SKM-1 (cell line): ENCODE data around the gene PTPN14.
"Not testable (repeated sequence)": the region's sequence is repeated elsewhere in the genome, so short reads cannot be mapped to it uniquely, and the experiment has no call there.

Source experiments
- DNase-seq: peaks from one replicate; lab custom pipeline; 2025; ENCODE audit not compliant: unreplicated experiment; lab: John Stamatoyannopoulos, UW

Gene PTPN14

DNA sequence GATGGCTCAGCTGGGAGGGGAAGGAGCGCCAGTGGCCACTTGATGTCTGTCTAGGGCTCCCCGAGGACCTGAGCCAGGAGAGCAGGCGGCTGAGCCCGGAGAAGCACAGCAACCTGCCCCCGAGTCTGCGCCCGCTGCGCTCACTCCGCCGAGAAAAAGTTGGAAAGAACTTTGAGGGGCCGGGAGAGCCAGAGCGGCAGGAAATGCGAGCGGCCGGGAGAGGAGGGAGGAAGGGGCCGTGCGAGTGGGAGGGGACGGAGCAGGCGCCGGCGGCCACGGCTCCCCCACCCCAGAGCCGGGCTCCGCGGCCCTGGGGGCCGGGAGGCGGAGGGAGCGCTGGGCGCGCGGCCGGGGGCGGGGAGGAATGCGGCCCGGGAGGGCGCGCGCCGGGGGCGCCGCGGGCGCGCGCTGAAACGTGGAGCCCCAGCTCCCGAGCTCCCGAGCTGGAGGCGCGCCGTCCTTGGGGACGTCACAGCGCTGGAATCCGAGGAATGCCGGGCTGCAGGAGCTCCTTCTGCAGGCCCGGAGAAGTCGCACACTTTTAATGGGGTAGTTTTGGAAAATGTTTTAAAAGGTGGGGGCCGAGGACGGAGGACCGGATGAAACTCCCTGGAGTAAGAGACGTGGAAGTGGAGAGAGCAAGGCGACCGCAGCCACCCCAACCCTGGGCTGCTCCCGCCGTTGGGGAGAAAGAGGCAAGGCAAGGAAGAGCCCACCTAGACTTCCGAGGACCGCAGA lies at the start of gene PTPN14:
TSS of gene PTPN14 (minus strand) at position 167 of the 738 bp plus-strand sequence. CDS start 86,799 bp downstream, outside the sequence.
- peak; percentile 62 for DNase-seq

DNA sequence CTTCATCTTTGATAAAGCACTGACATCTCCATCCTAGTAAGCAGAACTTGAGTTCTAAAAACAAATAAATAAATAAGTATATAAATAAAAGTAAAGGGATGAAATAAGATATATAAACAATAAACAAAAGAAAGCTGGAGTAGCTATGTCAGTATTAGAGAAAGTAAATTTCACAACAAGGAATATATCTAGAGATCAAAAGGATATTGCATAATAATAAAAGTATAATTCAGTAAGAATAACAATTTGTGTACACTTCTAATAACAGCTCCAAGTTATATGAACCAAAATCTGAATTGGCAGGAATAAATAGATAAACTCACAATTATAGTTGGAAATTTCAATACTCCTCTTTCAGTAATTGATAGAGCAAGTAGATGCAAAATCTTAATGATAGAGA lies 41.8 kb upstream of the PTPN14 start:
- DNase-seq = no peak

DNA sequence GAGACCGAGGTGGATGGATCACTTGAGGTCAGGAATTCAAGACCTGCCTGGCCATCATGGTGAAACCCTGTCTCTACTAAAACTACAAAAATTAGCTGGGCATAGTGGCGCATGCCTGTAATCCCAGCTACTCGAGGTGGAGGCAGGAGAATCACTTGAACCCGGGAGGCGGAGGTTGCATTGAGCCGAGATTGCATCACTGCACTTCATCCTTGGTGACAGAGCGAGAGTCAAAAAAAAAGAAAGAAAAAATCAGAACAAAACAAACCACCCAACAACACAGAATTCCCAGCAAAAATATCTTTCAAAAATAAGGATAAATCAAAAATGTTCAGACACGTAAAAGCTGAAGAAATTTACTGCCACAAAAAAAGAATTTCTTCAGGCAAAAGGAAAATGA lies 40.5 kb upstream of the PTPN14 start:
- DNase-seq = not testable (repeated sequence)

DNA sequence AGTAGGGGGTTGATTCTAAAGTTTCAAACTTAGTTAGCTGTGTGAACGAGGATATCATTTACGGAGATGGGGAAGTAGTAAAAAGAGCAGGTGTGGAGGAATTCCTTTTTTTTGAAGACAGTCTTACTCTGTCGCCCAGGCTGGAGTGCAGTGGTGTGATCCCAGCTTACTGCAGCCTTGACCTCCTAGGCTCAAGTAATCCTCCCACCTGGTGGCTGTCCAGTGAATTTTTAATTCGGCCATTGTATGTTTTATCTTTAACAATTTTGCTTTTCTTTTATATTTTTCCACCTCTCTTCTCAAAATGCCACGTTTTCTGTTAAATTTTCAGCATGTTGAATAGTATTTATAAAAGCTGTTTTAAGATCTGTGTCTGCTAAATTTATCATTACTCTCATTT lies 39.3 kb upstream of the PTPN14 start:
- no peak for DNase-seq

DNA sequence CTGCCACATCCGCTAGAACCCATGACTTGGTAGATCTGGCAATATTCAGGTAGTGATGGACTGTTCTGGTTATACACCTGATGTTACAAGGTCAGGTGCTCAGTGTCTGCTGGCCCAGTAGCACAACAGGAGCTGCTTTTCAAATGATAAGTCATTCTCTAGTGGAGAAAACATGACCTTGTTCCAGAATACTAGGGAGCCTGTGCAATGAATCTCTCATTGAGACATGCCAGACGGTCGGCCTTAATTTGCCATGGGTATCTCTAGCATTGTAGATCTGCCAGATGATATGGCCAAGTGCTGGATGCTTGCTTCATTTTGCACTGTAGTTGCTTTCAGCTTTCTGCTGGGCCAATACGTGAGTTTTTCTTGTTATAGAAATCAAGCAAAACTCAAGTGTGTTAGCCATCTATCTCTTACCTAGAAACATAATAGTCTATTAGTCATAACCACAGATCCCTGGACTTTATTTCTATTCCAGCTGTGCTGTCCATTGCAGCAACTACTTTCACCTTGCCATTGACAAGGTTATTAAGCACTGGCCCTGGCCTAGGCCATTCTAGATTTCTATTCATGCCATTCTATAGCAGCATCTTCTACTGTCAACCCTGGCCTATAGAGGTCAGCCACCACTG lies 37.7 kb upstream of the PTPN14 start:
- no peak for DNase-seq

DNA sequence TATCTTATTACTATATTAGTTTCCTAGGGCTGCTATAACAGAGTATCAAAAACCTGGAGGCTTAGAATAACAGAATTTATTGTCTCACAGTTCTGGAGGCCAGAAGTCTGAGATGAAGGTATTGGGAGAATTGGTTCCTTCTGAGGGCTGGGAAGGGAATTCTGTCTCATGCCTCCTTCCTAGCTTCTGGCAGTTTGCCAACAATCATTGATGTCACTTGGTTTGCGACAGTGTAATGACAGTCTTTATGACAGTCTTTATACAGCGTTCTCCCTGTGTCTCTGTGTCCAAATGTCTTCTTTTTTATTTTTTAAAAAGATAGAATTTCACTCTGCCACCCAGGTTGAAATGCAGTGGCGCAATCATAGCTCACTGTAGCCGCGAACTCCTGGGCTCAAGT lies 35.8 kb upstream of the PTPN14 start:
- no peak for DNase-seq

DNA sequence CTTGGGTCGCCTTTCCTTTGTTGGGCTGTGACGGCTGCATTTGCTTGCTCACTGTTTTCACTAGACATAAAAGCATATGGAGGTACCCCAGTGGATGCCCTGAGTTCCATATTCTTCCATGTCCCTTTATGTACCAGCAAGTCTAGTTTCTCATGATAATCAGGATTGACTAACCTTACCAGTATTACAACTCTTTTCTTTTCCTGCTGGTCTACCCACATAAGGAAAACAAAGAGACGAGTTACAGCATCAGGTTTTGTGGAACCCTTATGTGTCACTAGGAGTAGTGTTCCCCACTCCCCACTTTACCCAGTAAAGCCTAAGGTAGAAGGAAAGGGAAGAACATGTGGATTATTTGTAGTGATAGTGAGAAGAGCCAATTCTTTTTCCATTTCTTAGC lies 35.2 kb upstream of the PTPN14 start:
- no peak for DNase-seq

DNA sequence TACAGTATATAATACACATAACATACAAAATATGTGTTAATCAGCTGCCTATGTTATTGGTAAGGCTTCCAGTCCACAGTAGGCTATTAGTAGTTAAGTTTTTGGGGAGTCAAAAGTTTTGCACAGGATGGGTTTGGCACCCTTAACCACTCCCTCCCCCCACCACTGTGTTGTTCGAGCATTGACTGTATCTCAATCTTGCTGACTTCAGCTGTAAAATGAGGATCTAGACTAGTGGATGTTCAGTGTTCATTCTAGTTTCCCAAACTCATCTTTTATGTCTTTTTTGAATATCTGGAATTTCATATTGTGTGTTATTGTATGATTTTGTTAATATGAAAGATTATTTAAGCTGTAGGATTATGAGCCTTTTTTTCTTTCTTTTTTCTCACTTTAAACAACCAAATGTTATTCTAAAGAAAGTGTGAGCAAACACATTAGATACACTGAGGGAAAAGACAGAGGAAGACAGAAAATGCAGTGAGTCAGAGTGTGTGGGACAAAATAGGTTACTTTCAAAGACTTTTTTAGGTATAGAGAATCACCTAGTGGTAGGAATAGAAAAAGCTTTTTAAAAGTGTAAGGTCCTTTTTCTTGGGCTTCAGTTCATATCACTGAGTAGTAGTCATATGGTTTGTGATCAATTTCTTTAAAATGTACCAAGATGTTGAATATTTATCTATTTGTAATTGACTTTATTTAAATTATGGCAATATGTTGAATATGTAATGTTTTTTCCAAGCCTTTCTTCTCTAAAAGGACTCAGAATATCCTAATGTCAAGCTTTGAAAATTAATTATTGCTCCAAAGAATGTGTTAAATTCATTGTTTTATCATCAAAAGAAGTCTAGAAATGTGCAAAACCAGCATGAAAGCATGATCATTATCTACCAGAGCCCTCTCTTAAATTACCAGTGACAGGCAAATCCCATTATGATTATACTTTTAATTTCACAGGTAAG lies 33.7 kb upstream of the PTPN14 start:
- peak; percentile 82 for DNase-seq

DNA sequence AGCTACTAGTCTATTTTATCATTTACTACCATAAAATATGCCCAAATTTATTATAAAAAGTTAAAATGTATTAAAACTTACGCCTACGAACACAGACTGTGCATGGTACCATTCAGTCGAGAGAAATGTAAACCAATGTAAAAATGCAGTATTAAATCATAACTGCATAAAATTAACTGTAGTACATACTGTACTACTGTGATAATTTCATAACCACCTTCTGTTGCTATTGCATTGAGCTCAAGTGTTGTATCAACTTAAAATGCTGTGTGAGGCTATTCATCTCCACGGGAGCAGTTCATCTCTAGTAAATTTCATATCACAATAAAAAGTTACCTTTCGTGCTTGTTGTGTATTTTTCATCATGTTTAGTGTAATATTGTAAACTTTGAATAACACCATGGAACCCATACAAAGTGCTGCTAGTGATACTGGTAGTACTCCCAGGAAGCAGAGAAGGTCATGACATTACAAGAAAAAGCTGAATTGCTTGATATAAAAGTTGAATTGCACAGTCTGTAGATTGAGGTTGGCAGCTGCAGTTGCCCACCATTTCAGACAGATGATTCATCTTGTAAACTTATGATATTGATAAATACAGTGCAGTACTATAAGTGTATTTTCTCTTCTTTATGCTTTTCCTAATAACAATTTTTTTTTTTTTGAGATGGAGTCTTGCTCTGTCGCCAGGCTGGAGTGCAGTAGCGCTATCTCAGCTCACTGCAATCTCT lies 32.6 kb upstream of the PTPN14 start:
- no peak for DNase-seq

DNA sequence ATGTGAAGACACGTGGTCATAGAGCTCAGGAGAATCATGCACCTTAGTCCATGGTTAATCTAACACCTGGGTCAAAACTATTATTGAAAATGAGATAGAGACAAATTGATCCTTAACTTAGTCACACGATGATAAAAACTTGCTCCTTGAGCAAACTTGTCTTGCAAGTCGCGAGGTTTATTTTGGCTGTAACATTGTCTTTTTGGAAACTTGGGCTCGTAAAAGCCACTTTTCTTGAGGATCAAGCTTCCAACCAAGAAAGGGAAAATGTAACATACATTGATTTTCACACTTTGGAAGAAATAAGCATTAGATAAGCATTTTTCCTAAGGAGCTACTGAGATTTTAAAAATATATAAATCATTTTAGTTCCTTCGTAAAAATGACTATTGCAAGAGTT lies 31.7 kb upstream of the PTPN14 start:
- DNase-seq = no peak

DNA sequence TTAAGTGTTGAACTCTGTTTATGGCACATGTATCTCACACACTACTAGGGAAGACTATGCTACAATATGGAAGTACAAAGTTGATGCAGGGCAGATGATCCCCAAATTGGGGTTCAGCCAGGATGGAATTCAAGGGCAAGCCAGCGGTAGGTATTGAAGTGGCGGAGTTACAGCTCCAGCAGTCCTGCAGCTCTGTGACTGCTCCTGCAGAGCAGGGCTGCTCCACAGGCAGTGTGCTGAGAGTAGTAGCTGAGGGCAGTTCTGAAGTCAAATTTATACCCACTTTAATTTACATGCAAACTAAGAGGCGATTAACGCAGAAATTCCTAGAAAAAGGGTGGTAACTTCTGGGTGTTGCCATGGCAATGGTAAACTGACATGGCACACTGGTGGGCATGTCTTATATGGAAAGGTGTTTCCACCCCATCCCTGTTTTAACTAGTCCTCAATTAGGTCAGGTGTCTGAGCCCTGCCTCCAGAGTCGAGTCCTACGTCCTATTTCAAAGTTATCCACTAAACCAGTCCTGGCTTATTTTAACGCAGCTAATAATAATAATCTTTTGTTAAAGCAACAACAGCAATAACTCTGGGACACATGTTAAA lies 31.0 kb upstream of the PTPN14 start:
- no peak for DNase-seq

DNA sequence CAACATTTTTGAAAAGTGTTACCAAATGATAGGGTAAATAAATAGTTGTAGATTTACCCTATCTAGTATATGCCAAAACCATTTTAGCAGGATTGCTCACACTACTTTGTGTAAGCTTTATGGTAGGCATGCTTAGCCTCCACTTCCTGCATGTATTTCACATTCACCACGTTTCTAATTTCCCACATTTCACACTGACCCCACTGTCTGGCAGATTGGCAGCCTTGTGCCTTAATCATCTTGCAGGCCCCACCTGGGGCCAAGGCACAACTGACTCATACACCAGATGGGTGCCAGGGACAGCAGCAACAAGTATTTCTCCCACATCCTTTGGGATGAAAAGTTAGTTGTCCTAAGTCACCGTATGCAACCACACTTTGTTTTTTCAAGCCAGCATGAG lies 30.4 kb upstream of the PTPN14 start:
- no peak for DNase-seq

DNA sequence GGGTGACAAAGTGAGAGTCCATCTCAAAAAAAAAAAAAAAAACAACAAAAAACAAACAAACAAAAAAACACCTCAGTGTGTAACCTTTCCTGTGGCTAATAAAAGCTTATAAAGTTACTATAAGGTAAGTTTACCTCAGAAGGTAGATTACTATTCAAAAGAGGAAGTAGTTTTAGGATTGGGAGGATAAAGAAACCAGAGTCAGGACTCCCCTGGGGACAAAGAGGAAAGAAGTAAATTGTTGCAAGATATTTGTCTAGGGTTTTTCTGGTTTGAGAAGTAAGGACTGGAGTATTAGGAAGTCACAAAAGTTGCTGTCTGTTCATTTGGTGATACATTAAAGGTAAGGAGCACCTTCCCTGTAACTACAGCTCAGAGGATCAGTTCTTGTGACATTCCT lies 27.8 kb upstream of the PTPN14 start:
- DNase-seq = peak; percentile 78

DNA sequence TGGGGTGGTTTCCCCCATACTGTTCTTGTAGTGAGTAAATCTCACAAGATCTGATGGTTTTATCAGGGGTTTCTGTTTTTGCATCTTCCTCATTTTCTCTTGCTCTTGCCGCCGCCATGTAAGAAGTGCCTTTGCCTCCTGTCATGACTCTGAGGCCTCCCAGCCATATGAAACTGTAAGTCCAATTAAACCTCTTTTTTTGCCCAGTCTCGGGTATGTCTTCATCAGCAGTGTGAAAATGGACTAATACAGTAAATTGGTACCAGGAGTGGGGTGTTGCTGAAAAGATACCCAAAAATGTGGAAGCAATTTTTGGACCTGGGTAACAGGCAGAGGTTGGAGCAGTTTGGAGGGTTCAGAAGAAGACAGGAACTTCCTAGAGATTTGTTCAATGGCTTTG lies 24.7 kb upstream of the PTPN14 start:
- DNase-seq = not testable (repeated sequence)

DNA sequence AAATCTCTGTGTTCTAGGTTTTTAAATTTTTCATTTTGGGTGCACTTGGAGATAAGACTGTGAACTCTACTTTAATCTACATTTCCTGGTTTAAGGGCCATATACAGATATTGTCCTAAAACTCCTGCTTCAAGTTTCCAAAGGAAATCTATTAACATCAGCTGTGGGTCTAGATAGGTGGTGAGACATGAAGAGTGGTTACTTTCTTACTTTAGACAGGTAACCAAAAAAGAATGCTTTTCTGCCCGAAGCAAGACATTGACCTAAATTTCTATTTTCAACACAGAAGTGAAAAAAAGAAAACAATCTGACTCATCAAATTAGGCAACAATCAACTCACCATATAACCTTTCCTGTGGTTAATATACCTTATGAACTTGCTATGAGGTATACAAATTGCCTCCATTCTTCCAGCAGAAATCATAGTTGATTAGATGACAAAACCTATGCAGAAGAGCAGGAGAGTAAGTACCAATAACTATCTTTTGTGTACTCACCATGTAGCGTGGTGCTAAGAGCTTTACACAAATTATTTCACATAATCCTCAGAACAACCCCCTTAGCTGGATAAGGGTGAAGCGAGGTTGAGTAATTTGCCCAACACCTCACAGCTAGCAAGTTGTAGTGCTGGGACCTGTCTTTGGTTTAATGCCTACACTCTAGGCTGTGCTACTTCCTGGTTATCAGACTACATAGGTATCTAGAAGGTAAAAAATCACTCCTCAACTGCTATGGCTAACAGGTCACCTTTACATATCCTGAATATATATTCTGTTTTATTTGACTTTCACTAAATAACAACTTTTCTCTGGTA lies 23.4 kb upstream of the PTPN14 start:
- no peak for DNase-seq

DNA sequence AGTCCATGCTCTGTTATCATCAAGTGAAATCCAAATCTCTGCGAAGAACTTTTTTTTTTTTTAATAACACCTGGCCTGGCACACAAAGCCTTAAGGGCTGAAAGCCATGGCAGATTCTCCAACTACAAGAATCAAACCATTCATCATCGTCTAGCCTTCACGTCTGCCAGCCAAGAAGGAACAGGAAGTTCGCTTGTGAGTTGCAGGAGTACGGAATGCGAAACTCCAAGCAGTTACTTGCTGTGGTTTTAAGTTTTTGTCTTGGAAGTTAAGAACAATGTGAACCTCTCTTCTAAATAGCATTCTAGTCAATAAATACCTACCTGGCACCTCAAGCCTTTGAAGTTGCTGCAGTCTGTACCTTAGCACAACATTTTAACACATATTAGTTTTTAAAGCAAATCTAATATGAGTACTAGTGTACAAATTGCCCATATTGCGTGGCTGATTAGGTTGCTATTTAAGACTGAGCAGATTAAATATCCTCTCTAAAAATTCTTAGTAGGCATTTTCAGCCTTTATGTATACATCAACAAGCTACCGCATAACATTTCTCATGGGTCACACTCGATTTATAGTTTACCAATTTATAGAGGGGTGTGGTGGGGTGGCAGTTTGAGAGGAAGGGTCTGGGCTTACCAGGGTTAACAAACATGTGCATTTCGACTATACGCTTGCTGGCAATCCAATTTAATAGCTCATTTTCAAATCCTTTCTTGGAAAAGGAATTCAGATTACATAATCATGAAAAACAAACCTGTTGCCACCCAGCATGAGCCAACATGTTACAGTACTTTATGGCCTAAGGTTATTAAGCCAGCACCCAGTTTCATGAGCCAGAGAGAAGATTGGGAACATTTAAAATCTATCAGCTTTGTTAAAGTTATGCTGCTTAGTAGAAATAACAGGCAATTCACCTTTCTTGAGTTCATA lies 22.2 kb upstream of the PTPN14 start:
- DNase-seq = no peak

DNA sequence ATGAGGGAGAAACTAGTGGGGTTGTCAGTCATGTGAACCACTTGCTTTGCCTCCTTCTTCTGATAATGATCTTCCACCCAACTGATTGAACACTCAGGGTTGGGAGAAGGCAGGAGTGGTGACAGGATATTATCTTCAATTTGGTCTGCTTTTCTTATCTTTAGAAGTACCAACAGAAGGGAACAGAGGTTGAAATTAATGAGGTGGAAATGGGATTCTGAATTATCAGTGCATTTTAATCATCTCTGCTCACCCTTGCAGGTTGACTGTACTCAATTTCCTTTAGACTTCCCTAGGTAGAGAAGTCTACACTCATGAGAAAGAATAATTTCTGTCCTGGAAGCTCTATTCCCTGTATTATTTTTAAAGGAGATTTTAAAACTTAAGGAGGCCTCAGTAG lies 19.9 kb upstream of the PTPN14 start:
- no peak for DNase-seq

DNA sequence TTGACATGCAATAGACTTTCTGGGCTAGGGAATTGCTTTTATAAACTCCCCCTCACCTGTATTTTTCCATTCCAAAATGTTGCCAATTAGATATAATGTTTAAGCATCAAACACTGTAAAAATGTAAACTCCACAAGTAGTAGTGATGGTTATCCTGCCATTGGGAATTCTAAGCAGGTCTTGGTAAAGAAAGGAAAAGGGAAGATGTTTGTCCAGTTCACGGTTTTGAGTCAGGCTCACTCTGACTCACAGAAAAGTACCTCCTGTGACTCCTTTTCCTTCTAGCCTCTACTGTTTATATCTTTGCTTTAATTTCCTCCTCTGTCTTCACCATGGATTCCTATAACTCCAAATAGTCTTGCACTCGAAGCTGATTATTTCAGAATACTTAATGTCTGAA lies 19.0 kb upstream of the PTPN14 start:
- no peak for DNase-seq
